GM18508 (cell line): ENCODE results near the gene C12orf75.
"Not testable (repeated sequence)": the region's sequence is repeated elsewhere in the genome, so short reads cannot be mapped to it uniquely, and the experiment has no call there.

Experiments used
- ATAC-seq: cut with Tn5 transposase; IDR thresholded peaks from one replicate; pipeline ENCODE4 v1.9.1; 2021; ENCODE audit warnings: moderate number of reproducible peaks; ENCODE audit not compliant: insufficient read depth, unreplicated experiment

C12orf75 gene

DNA sequence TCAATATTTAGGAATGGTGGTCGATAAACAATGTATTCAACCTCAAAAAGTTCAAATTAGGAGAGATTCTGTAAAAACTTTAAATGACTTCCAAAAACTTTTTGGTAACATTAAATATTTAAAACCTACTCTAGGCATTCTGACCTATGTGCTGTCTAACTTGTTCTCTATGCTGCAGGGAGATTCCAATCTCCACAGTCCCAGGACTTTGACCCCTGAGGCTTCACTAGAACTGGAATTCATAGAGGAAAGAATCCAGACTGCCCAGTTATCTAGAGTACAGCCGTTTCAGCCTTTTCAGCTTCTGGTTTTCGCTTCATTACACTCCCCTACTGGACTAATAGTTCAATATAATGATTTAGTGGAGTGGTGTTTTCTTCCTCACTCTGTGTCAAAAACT lies 21.1 kb upstream of the C12orf75 start:
- ATAC-seq = not testable (repeated sequence)

DNA sequence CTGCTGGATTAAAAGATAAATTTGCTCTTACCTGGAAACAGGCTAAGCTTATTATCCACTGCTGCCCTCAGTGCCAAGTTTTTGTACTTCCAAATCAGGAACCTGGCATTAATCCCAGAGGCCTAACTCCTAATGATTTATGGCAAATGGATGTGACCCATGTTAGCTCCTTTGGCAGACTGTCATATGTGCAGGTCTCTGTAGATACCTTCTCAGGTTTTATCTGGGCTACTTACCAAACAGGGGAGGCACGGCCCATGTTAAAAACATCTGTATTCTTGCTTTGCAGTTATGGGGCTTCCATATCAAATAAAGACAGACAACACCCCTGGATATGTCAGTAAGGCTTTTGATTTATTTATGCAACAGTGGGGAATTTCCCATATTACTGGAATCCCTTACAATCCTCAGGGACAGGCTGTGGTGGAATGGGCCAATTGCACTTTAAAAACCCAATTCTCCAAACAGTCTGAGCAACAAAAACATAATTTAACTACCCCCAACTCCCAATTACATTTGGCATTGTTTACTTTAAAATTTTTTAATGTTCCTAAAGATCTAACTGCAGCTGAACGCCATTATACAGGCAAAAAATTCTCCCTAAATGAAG lies 19.9 kb upstream of the C12orf75 start:
- ATAC-seq = not testable (repeated sequence)

DNA sequence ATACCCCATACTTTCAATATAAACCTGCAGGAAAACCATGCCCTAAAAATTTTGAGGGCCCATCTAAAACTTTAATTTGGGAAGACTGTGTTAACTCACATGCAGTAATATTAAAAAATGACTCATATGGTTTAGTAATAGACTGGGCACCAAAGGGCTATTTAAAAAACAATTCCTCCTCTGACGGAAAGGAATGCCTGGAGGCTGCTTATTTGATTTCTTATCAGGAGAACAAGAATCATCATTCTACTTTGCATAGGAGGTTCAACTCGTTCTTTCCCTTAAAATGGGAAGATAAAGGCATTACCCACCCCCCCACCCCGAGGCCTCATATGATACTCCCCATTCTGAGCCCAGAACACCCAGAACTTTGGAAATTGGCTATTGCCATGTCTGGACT lies 18.6 kb upstream of the C12orf75 start:
- ATAC-seq = not testable (repeated sequence)

DNA sequence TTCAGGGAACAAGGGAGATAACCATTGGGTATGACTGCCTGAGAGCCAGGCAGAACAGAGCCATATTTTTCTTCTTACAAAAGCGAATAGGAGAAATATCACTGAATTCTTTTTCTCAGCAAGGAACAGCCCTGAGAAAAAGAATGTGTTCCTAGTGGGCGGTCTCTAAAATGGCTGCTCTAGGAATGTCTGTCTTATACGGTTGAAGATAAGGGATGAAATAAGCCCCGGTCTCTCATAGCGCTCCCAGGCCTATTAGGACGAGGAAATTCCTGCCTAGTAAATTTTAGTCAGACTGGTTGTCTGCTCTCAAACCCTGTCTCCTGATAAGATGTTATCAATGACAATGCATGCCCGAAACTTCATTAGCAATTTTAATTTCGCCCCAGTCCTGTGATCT lies 16.7 kb upstream of the C12orf75 start:
- not testable (repeated sequence) for ATAC-seq

DNA sequence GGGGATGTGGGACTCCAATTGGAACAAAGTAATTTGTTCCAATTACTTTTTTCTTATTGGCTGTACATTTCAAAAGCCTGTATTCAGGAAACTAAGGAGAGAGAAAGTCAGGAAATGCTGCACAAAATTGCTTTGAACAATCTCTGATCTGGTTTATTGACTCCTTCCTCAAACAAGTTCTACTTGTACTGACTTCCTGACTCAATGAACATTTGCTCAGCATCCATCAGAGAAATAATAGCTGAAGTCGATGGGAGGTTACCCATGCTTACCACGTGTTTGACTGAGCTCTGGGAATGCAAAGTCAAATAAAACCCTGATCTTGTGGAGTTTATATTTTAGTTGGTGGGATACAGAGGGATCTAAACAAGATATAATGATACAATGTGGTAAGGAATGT lies 15.4 kb upstream of the C12orf75 start:
- ATAC-seq = no peak

DNA sequence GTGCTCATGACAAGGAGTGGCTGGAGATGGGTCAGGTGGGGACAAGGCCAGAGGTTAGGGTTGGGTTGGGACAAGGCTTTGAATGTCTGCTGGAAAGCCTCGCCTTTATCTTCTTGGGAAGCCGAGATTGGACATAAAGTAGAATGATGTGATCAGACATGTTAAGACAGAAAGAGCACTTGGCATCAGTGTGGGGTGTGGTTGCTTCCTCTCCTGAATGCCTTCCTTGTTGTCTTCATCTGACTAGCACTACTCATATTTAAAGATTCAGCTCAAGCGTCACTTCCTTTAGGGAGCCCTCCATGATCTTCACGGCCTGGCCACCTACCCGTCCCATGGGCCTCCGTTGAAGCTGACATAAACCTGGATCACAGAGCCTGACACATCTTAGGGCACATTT lies 14.8 kb upstream of the C12orf75 start:
- ATAC-seq = no peak

DNA sequence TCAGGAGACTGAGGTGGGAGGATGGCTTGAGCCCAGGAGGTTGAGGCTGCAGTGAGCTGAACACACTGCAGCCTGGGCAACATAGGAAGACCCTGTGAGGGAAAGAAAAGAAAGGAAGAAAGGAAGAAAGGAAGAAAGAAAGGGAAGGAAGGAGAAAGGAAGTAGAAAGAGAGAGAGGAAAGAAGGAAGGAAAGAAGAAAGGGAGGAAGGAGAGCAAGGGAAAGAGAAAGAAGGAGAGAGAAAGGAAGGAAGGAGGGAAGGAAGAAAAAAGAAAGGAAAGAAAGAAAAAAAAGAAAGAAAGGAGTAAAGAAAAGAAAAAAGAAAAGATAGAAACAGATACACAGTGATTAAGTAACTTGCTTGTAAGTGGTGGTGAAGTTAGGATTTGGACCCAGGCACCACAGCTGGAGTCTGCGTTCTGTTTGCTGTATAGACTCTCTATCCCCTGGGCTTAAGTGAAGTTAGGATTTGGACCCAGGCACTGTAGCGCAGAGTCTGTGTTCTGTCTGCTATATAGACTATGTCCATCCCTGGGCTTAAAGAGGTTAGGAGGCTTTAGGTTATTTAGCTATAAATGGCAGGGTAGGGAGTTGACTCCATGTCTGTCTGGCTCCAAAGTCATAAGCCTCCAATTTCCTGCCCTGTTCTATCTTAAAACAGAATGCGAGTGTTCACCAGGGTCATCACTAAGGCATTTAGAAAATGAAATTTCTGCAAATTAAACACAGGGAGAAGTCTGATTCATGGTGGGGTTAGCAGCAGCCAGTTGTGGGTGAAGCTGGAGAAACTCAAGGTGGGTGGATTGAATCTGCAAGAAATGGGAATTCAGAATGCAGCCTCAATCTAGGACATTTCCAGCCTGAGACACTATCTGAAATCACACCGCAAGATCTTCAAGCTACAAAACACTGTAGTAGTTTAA lies 13.3 kb upstream of the C12orf75 start:
- no peak for ATAC-seq

DNA sequence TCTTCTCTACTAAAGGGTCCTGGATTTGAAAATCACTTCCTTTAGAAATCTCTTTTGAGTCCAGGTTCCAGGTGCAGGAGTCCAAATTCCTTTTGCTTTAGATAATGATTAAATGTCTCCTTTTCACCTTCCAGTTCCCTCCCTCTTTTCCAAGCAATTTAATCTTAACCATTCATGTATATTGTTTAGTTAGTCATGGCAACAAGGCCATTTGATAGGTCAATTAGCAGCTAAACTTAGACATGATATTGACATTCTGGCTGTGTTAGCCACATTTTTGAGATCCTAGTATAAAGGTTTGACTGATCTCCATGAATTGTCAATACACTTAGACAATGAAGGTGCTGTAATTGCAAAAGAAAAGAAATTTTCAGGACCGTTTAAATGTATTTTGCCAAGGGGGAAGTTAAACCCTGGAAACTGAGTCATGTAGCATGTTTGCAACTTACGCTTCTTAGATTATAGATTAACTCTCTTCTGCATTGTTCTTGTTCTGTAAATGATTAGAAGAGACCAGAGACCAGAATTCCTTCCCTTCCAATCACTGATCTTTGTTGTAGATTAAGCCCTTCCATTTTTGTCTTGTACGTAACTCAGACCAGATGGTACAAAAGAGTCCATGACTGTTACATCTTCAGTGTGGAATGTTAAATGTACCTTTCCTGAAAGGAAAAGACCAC lies 12.4 kb upstream of the C12orf75 start:
- ATAC-seq = no peak

DNA sequence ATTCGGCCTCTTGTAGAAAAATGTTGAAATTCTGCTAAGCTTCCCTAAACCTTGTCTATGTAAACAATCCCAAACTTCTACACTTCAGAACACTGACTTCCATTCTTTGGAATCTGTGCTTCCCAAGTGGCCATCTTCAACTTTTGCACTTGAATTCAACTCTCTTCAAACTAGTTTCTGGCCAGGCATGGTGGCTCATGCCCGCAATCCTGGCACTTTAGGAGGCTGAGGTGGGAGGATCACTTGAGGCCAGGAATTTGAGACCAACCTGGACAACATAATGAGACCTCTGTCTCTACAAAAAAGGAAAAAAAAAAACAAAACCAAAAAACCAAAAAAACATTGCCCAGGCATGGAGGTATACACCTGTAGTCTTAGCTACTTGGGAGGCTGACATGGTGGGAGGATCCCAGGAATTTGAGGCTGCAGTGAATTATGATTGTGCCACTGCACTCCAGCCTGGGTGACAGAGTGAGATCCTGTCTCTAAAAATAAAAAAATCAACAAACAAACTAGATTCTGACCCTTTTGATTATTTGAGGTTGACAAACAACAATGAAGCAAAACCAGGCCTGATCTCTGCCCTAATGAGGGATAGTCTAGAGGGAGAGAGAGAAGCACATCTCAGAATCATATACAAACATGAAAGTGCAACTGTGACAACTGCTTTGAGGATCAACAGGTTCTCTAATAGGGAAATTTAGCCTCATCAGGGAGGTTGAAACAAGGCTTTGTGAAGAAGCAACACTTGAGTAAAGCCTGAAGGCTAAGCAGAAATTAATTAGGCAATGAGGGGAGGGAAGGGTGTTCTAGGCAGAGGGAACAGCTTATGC lies 11.6 kb upstream of the C12orf75 start:
- ATAC-seq = no peak

DNA sequence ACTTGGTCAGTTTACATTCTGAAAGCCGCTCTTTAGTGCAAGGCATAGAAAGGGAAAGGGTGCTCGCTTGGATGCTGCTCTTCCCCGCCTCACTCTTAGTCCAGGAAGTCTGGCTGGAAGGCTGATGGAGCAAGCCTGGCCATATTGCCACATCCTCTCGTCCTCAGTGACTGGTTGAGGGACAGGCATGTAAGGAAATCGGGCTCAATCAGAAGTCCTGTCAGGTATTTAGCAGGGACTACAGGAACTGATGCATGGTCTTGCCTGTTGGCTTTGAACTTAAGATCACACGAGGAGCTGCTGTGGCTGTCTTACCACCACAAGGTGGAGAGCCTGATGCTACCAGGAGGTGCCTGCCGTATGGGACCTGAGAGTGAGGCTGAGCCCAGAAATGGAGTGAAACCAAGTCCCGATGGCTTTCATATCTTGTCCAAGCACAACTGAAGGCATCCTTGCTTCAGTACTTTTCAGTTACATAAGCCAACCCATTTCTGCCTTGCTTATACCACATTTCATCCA lies 10.7 kb upstream of the C12orf75 start:
- no peak for ATAC-seq

DNA sequence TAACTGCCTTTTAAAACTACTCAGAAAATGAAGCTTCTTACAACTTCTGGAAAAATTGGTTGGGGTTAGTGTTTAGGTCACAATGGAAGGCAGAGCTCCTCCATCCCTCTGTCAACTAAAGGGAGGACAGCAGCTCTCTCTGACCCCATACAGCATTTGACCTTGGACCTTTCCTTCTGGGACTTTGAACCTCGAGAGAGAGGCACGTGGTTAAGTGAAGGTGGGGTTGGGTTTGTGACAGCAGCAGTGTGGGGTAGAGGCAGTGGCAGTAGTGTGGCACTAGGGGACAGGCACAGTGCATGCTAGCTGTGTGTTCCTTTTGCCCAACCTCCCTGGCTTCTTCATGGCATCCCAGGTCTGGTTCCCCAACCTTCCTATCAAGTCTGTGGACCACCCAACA lies 9.4 kb upstream of the C12orf75 start:
- ATAC-seq = no peak

DNA sequence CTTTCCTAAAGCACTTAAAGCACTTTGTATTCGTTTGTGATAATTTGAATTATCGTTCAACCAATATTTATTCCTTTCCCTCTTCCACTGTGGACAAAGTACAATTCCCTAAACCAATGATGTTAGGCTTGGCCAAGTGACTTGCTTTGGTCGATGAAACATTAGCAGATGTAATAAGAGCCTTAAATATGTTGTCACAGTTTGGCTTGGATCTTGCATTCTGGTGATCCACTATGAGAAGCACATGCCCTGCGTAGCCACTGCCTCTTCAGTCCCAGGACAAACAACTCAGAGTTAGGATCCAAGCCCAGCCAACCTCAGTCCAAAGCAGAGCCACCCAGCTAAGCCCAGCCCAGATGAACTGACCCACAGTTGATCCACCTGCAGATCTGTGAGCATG lies 8.4 kb upstream of the C12orf75 start:
- ATAC-seq = no peak

DNA sequence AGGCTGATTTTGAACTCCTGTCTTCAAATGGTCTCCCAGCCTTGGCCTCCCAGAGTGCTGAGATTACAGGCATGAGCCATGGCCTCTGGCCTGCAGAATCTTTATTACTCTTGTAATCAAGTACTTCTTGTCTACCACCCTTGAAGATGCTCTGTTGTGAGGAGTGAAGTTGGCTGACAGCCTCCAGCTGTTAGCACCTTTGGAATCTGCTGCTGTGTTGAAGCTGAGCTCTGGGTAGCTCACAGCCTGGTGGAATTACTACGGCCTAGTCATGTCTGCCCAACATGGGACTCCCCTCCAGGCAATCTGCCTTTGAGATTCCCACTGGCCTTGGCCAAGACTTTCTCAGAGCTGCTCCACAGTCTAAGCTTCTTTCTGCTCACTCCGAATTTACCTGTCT lies 5.8 kb upstream of the C12orf75 start:
- ATAC-seq = no peak

DNA sequence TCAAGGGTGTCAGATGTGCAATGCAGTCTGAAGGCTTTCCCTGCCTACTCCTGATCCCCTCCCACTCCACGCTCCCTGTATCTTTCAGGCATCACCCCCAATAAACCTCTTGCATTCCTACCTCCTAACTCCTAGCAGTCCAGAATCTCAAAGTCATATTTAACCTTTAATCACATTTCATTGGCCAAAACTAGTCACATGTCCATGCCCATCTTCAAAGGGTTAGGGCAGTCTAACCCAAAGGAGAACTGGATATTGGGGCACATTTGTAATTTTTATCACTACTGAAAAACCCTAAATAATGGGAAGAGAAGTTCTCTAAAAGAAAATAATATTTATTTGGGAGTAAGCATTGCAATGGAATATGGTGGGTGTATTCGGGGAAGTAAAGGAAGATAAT lies 5.4 kb upstream of the C12orf75 start:
- ATAC-seq = no peak

DNA sequence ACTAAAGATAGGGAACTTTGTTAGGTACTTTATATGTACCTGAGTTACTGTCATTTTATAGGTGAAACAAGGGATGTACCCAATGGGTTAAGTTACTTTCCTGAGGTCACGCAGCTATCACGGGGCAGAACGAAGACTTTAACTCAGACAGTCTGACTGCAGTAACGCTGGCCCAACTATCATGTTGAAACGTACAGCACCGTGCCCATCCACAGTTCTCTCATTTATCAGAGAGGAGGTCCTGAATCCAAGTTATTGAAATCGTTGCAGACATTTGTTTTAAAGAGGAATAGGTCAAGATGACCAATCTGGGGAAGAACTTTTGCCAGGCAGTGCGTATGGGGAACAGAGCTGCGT lies 587 bp upstream of the C12orf75 start:
- no peak for ATAC-seq

DNA sequence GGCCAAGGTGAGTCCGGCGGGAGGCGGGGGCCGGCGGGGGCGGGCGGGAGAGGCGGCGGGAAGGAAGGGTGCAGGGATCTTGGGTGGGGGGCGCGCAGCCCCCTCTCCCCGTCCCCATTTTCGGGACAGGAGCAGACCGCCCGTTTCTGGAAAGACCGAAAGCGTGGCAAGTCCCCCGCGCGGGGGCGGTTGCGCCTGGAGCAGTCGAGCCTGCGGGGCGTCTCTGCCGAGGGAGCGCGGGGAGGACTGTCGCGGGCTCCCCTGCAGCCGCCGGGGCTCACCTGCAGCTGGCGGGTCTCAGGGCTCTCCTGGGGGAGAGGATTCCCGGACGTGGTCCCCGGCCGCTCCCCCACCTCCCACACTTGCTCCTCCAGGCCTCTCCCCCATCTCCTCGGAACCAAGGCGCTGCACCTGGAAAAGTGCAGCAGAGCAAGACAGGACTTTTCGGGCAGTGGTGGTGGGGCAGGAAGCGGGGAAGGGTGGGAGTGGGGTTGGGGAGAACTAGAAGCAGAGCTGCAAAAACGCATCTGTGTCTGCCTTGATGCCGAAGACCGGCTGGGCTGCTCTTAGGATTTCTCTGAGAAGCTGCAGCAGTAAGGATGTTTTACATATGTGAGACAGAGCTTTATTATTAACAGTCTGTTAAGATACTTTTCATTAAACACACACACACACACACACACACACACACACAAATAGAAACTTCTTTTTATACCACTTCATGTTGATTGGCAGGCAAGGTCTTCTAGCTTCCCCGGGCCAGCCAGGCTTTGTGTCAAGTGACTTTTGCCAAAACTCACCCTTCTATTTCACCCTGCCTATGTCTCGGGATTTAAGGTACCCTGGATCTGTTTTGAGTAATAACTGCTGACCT lies 677 bp downstream of the C12orf75 start:
- ATAC-seq = no peak

DNA sequence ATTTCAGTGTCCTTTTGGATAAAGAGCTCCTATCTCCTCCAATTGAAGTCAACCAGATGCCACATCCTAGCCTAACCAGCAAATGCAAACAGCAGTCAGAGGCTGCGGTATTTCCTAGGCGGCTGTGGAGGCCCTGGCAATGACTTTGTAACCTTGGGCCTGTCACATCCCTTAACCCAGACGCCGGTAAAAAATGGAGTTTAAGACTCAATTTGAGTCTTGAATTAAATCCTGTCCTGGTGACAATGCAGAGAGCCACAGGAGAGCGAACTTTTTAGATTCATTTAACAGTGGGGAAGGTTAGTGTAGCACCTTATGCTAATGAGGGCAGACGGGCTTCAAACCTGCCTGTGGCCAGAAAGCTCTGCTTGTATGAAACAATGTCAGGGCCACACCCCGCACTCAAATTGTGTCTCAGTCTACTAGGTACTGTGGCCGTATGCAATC lies 1.3 kb downstream of the C12orf75 start:
- no peak for ATAC-seq

DNA sequence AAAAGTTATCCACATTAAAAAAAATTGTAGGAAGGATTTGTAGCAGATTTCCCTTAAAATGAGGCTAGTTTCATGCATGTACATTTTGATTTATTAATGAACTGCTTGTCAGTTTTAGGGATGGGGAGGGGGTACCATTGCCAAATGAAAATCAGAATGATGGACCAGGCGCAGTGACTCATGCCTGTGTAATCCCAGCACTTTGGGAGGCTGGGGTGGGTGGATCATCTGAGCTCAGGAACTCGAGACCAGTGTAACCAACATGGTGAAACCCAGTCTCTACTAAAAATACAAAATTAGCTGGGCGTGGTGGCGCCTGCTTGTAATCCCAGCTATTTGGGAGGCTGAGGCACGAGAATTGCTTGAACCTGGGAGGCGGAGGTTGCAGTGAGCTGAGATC lies 1.8 kb downstream of the C12orf75 start:
- ATAC-seq = not testable (repeated sequence)

DNA sequence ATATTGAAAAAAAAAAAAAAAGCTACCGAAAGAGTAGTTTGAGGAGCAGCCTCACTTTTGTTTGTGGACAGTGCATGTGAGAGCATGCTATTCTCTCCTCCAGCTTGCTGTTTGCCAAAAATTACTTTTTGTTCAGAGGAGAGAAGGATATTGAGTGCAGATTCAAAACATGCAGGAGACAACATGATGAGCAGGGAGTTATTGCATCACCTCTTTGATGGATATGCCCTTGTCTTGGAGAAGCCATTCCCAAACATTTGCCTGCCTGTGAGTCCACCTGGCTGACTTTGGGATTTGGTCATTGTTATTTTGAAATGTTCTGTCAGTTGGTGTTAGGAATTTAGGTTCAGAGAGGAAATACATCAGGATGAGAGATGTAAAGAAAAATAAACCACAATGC lies 2.4 kb downstream of the C12orf75 start:
- no peak for ATAC-seq
